ENCODE measurements around the gene DNM2. TPM values are rescaled to one million over a fixed set of nuclear protein-coding genes. Genes with fewer than 3 reads are reported as not detected.
A peak's percentile ranks its signal among the peaks of the same experiment; 100 is the strongest.
"Not testable (repeated sequence)": the region's sequence is repeated elsewhere in the genome, so short reads cannot be mapped to it uniquely, and the experiment has no call there.

The DNM2 gene
- total RNA-seq, 8 experiments from 2014 or later: 23.2 to 128 (median 45.4) TPM

- 29 to 100% (median 91%) methylated on average over 1 to 22 of the region's 38 CpGs for WGBS, 10 experiments
- peak overlapping the region; percentile 56 to 88 (median 66) for H3K4me3 ChIP-seq
- in situ Hi-C loops (cut with MboI; ENCODE audit: low pct_unique_long_range_greater_than_20kb in 2 of 9, low sequenced_read_pairs in 9 of 9, unreplicated experiment in 9 of 9): no loop called here
- peak overlapping the region; percentile 99 for H3K27ac ChIP-seq
- peak; percentile 6 to 42 (median 19) for ATAC-seq (replicated peaks in 6 of 8)
- H3K4me1 ChIP-seq (replicated peaks in 1 of 2): peaks cover 9 to 10% of the 10 kb centered on the region in 2 donors
Observed at GRCh38 chr19:10836479-10837330, 118.8 kb downstream of the DNM2 start.

- in situ Hi-C loops (cut with MboI; ENCODE audit: low pct_unique_long_range_greater_than_20kb in 2 of 9, low sequenced_read_pairs in 9 of 9, unreplicated experiment in 9 of 9); H3K27ac ChIP-seq; H3K4me3 ChIP-seq; ATAC-seq (replicated peaks in 6 of 8): not testable (repeated sequence)
- peaks cover 9 to 10% of the 10 kb centered on the region in 2 donors for H3K4me1 ChIP-seq (replicated peaks in 1 of 2)
- WGBS, 10 experiments: 80 to 100% (median 100%) methylated on average over 1 to 6 of the region's 7 CpGs; no CpG with 5 or more reads in 2 of the 10 experiments
Observed at GRCh38 chr19:10837649-10838048, 119.8 kb downstream of the DNM2 start.

- Histone ChIP-seq H3K4me1 (replicated peaks in 1 of 2) (peaks cover 9 to 10% of the 10 kb centered on the region in 2 donors), H3K27ac (no peak overlapping the region), H3K4me3 (no peak overlapping the region)
- no peak for ATAC-seq (replicated peaks in 6 of 8)
- in situ Hi-C loops (cut with MboI; ENCODE audit: low pct_unique_long_range_greater_than_20kb in 2 of 9, low sequenced_read_pairs in 9 of 9, unreplicated experiment in 9 of 9): no loop called here
- 0 to 91% (median 79%) methylated on average over 1 to 11 of the region's 11 CpGs for WGBS, 10 experiments
Observed at GRCh38 chr19:10838377-10838776, 120.5 kb downstream of the DNM2 start.

GRCh38 chr19:10839114-10840050, 121.5 kb downstream of the DNM2 start:
- in situ Hi-C loops (cut with MboI; ENCODE audit: low pct_unique_long_range_greater_than_20kb in 2 of 9, low sequenced_read_pairs in 9 of 9, unreplicated experiment in 9 of 9): no loop called here
- ATAC-seq (replicated peaks in 6 of 8): no peak
- 62 to 93% (median 85%) methylated on average over 3 to 9 of the region's 10 CpGs for WGBS, 10 experiments
- H3K4me3 ChIP-seq: no peak overlapping the region
- no peak overlapping the region for H3K27ac ChIP-seq
- peaks cover 9 to 10% of the 10 kb centered on the region in 2 donors for H3K4me1 ChIP-seq (replicated peaks in 1 of 2)

- WGBS, 10 experiments: 70 to 91% (median 83%) methylated on average over 1 to 5 of the region's 7 CpGs; no CpG with 5 or more reads in 4 of the 10 experiments
- in situ Hi-C loops (cut with MboI; ENCODE audit: low pct_unique_long_range_greater_than_20kb in 2 of 9, low sequenced_read_pairs in 9 of 9, unreplicated experiment in 9 of 9): no loop called here
- Histone ChIP-seq H3K4me3 (no peak overlapping the region), H3K27ac (no peak overlapping the region), H3K4me1 (replicated peaks in 1 of 2) (no peaks in the 10 kb centered on the region)
- ATAC-seq (replicated peaks in 6 of 8): no peak
Observed at GRCh38 chr19:10842788-10843187, 124.9 kb downstream of the DNM2 start.

GRCh38 chr19:10846500-10847202, 128.8 kb downstream of the DNM2 start:
- H3K27ac ChIP-seq: no peak overlapping the region
- no peaks in the 10 kb centered on the region for H3K4me1 ChIP-seq (replicated peaks in 1 of 2)
- in situ Hi-C loops (cut with MboI; ENCODE audit: low pct_unique_long_range_greater_than_20kb in 2 of 9, low sequenced_read_pairs in 9 of 9, unreplicated experiment in 9 of 9): no loop called here
- no peak for ATAC-seq (replicated peaks in 6 of 8)
- no peak overlapping the region for H3K4me3 ChIP-seq
- 54 to 100% (median 75%) methylated on average over 1 to 2 of the region's 2 CpGs for WGBS, 10 experiments

- ATAC-seq (replicated peaks in 6 of 8): peak in 3 of 8 experiments; percentile 22 to 50 (median 23)
- no peak within 1 kb of the TSS for H3K27ac ChIP-seq
- no peak within 1 kb of the TSS for H3K4me3 ChIP-seq
- no peaks in the 10 kb centered on the region for H3K4me1 ChIP-seq (replicated peaks in 1 of 2)
- in situ Hi-C loops (cut with MboI; ENCODE audit: low pct_unique_long_range_greater_than_20kb in 2 of 9, low sequenced_read_pairs in 9 of 9, unreplicated experiment in 9 of 9): no loop called here
- 60 to 100% (median 70%) methylated on average over 1 to 4 of the region's 14 CpGs; no CpG with 5 or more reads in 6 of the 10 experiments for WGBS, 10 experiments
Observed at GRCh38 chr19:10848230-10848856, 130.5 kb downstream of the DNM2 start, which contains the start of gene C19orf38. Gene C19orf38, plus strand, starts transcription at chr19:10848415. Its CDS starts 94 bp downstream, at chr19:10848509.

GRCh38 chr19:10850631-10851030, 132.8 kb downstream of the DNM2 start:
- Histone ChIP-seq H3K4me3 (no peak overlapping the region), H3K27ac (no peak overlapping the region), H3K4me1 (replicated peaks in 1 of 2) (no peaks in the 10 kb centered on the region)
- no peak for ATAC-seq (replicated peaks in 6 of 8)
- 45 to 100% (median 78%) methylated on average over 1 to 5 of the region's 5 CpGs for WGBS, 10 experiments
- in situ Hi-C loops (cut with MboI; ENCODE audit: low pct_unique_long_range_greater_than_20kb in 2 of 9, low sequenced_read_pairs in 9 of 9, unreplicated experiment in 9 of 9): loop anchor here in 1 of 9 experiments (25.0 kb wide), 1 partner anchor 263 kb away; the partner anchor contains the start of gene AP1M2

- H3K4me3 ChIP-seq: no peak overlapping the region
- in situ Hi-C loops (cut with MboI; ENCODE audit: low pct_unique_long_range_greater_than_20kb in 2 of 9, low sequenced_read_pairs in 9 of 9, unreplicated experiment in 9 of 9): loop anchor here in 1 of 9 experiments (25.0 kb wide), 1 partner anchor 265 kb away; the partner anchor contains the start of gene AP1M2
- H3K27ac ChIP-seq: no peak overlapping the region
- H3K4me1 ChIP-seq (replicated peaks in 1 of 2): no peaks in the 10 kb centered on the region
- WGBS, 10 experiments: 32 to 100% (median 67%) methylated on average over 1 to 7 of the region's 7 CpGs; no CpG with 5 or more reads in 2 of the 10 experiments
- ATAC-seq (replicated peaks in 6 of 8): peak in 3 of 8 experiments; percentile 29 to 67 (median 48)
Observed at GRCh38 chr19:10852098-10852800, 134.4 kb downstream of the DNM2 start.

GRCh38 chr19:10852941-10853340, 135.1 kb downstream of the DNM2 start:
- WGBS, 10 experiments: 33 to 83% (median 66%) methylated on average over 1 to 7 of the region's 7 CpGs; no CpG with 5 or more reads in 4 of the 10 experiments
- in situ Hi-C loops (cut with MboI; ENCODE audit: low pct_unique_long_range_greater_than_20kb in 2 of 9, low sequenced_read_pairs in 9 of 9, unreplicated experiment in 9 of 9): loop anchor here in 1 of 9 experiments (25.0 kb wide), 1 partner anchor 266 kb away; the partner anchor contains the start of gene AP1M2
- no peak overlapping the region for H3K4me3 ChIP-seq
- H3K4me1 ChIP-seq (replicated peaks in 1 of 2): no peaks in the 10 kb centered on the region
- no peak for ATAC-seq (replicated peaks in 6 of 8)
- no peak overlapping the region for H3K27ac ChIP-seq

- ATAC-seq (replicated peaks in 6 of 8): no peak
- in situ Hi-C loops (cut with MboI; ENCODE audit: low pct_unique_long_range_greater_than_20kb in 2 of 9, low sequenced_read_pairs in 9 of 9, unreplicated experiment in 9 of 9): loop anchor here in 1 of 9 experiments (25.0 kb wide), 1 partner anchor 267 kb away; the partner anchor contains the start of gene AP1M2
- no peaks in the 10 kb centered on the region for H3K4me1 ChIP-seq (replicated peaks in 1 of 2)
- WGBS, 10 experiments: 0 to 100% (median 89%) methylated on average over 1 to 4 of the region's 7 CpGs; no CpG with 5 or more reads in 3 of the 10 experiments
- no peak overlapping the region for H3K4me3 ChIP-seq
- H3K27ac ChIP-seq: no peak overlapping the region
Observed at GRCh38 chr19:10854350-10855089, 136.6 kb downstream of the DNM2 start.

All from motor neuron (in vitro differentiated cells).